ENCODE measurements around the gene NEK6.

DNA sequence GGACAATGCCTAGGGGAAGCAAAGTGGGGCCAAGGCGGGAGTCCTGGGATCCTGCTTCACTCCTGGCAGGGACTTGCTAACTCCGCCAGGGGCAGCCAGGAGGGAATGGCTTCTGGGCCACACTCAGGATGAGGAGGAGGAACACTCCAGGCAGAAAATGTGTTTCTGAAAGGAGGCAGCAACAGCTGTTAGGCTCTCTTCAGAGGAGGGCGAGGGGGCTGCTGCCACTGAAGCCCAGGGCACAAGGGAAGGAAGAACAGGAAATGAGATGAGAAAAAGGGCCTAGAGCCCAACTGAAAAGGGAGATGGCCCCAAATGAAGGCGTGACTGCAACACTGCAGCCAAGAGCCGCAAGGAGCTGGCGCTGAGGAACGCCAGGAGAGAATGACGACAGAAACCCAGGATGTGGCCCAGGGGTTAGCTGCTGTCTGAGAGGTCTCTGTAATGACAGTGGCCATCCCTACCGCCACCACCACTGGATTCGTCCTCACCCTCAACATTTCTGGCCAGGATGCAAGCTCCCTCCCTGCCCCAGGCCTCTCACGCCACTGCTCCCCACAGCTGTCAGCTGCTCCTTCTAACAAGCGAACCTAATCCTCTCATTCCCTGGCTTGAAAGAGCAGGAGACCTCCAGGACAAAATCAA, 141.7 kb downstream of the NEK6 start:
- TF ChIP-seq, protein P1, sequence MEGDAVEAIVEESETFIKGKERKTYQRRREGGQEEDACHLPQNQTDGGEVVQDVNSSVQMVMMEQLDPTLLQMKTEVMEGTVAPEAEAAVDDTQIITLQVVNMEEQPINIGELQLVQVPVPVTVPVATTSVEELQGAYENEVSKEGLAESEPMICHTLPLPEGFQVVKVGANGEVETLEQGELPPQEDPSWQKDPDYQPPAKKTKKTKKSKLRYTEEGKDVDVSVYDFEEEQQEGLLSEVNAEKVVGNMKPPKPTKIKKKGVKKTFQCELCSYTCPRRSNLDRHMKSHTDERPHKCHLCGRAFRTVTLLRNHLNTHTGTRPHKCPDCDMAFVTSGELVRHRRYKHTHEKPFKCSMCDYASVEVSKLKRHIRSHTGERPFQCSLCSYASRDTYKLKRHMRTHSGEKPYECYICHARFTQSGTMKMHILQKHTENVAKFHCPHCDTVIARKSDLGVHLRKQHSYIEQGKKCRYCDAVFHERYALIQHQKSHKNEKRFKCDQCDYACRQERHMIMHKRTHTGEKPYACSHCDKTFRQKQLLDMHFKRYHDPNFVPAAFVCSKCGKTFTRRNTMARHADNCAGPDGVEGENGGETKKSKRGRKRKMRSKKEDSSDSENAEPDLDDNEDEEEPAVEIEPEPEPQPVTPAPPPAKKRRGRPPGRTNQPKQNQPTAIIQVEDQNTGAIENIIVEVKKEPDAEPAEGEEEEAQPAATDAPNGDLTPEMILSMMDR (IDR thresholded peaks at IDR 0.05): no peak
- no peak for TF ChIP-seq POLR2A (IDR thresholded peaks at IDR 0.05)

Data from esophagus squamous epithelium (tissue), 4 donors.